T-helper 1 cell (primary cell): ENCODE measurements around the gene LAMA3.

Experiments
- DNase-seq, 5 donors: peaks; one replicate each; pipeline ENCODE4 v3.0.0-alpha.2; 2012 to 2020

Gene LAMA3

GRCh38 chr18:23916338-23916737 lies 227.1 kb downstream of the LAMA3 start:
- DNase-seq = no peak

- DNase-seq = peak; percentile 57 to 73 (median 60)
These were observed 229.3 kb downstream of the LAMA3 start for GRCh38 chr18:23918395-23919032.

- DNase-seq = no peak
These were observed 230.8 kb downstream of the LAMA3 start for GRCh38 chr18:23920054-23920453.

GRCh38 chr18:23921716-23922285 lies 232.5 kb downstream of the LAMA3 start:
- no peak for DNase-seq

- peak in 1 of 5 donors; percentile 29 for DNase-seq
These were observed 233.7 kb downstream of the LAMA3 start for GRCh38 chr18:23922939-23923338.

GRCh38 chr18:23924813-23925212 lies 235.6 kb downstream of the LAMA3 start:
- DNase-seq = no peak

GRCh38 chr18:23926571-23926970 lies 237.3 kb downstream of the LAMA3 start:
- no peak for DNase-seq

- no peak for DNase-seq
These were observed 238.8 kb downstream of the LAMA3 start for GRCh38 chr18:23927821-23928746.

GRCh38 chr18:23929362-23929930 lies 240.2 kb downstream of the LAMA3 start:
- peak in 1 of 5 donors; percentile 77 for DNase-seq

- DNase-seq = no peak
These were observed 240.7 kb downstream of the LAMA3 start for GRCh38 chr18:23930002-23930401.

GRCh38 chr18:23932385-23933067 lies 243.3 kb downstream of the LAMA3 start:
- DNase-seq = no peak

GRCh38 chr18:23933407-23933806 lies 244.2 kb downstream of the LAMA3 start:
- no peak for DNase-seq

- DNase-seq = peak in 1 of 5 donors; percentile 13
These were observed 245.0 kb downstream of the LAMA3 start for GRCh38 chr18:23934252-23934651.

- DNase-seq = no peak
These were observed 245.6 kb downstream of the LAMA3 start for GRCh38 chr18:23934863-23935262.

GRCh38 chr18:23935804-23936203 lies 246.6 kb downstream of the LAMA3 start:
- peak in 1 of 5 donors; percentile 77 for DNase-seq

- DNase-seq = no peak
These were observed 247.2 kb downstream of the LAMA3 start for GRCh38 chr18:23936381-23936958.

- DNase-seq = peak in 1 of 5 donors; percentile 56
These were observed 248.9 kb downstream of the LAMA3 start for GRCh38 chr18:23938043-23938756.

GRCh38 chr18:23938901-23939341 lies 249.7 kb downstream of the LAMA3 start:
- DNase-seq = no peak

- DNase-seq = no peak
These were observed 250.1 kb downstream of the LAMA3 start for GRCh38 chr18:23939366-23939765.

- no peak for DNase-seq
These were observed 250.6 kb downstream of the LAMA3 start for GRCh38 chr18:23939896-23940295.

- DNase-seq = no peak
These were observed 252.5 kb downstream of the LAMA3 start for GRCh38 chr18:23941791-23942190.
